A204.1 (cell line): ENCODE results near the gene CHRNA5.

Experiments
- FAIRE-seq: peaks from 2 replicates; lab custom pipeline; 2012; peaks lifted over from hg19 to GRCh38; lab: Jason Lieb, UNC

The CHRNA5 gene

GRCh38 chr15:78620527-78621421, 55.5 kb downstream of the CHRNA5 start, which contains the start of gene CHRNA3:
Gene CHRNA3 (minus strand): TSS chr15:78620996. CDS start chr15:78620794, 202 bp downstream.
- FAIRE-seq = no peak

- no peak for FAIRE-seq
Observed at GRCh38 chr15:78621810-78622402, 56.6 kb downstream of the CHRNA5 start.

- no peak for FAIRE-seq
Observed at GRCh38 chr15:78623786-78624497, 58.6 kb downstream of the CHRNA5 start.

GRCh38 chr15:78624651-78625590, 59.6 kb downstream of the CHRNA5 start:
- no peak for FAIRE-seq

- FAIRE-seq = no peak
Observed at GRCh38 chr15:78625606-78626280, 60.4 kb downstream of the CHRNA5 start.

GRCh38 chr15:78626381-78626995, 61.2 kb downstream of the CHRNA5 start:
- no peak for FAIRE-seq

GRCh38 chr15:78627348-78627747, 62.0 kb downstream of the CHRNA5 start:
- FAIRE-seq = no peak

GRCh38 chr15:78628227-78628626, 62.9 kb downstream of the CHRNA5 start:
- FAIRE-seq = no peak

- FAIRE-seq = no peak
Observed at GRCh38 chr15:78629031-78629715, 63.9 kb downstream of the CHRNA5 start.

- no peak for FAIRE-seq
Observed at GRCh38 chr15:78629716-78630065, 64.4 kb downstream of the CHRNA5 start.

GRCh38 chr15:78630886-78631633, 65.7 kb downstream of the CHRNA5 start:
- FAIRE-seq = no peak

GRCh38 chr15:78633348-78633747, 68.0 kb downstream of the CHRNA5 start:
- FAIRE-seq = no peak

GRCh38 chr15:78634210-78635145, 69.2 kb downstream of the CHRNA5 start:
- no peak for FAIRE-seq

- no peak for FAIRE-seq
Observed at GRCh38 chr15:78635346-78635745, 70.0 kb downstream of the CHRNA5 start.

GRCh38 chr15:78636378-78636859, 71.1 kb downstream of the CHRNA5 start:
- FAIRE-seq = no peak

GRCh38 chr15:78637776-78638435, 72.6 kb downstream of the CHRNA5 start:
- FAIRE-seq = no peak

GRCh38 chr15:78638658-78639314, 73.5 kb downstream of the CHRNA5 start:
- no peak for FAIRE-seq
